ENCODE measurements around the gene NFATC2.

DNA sequence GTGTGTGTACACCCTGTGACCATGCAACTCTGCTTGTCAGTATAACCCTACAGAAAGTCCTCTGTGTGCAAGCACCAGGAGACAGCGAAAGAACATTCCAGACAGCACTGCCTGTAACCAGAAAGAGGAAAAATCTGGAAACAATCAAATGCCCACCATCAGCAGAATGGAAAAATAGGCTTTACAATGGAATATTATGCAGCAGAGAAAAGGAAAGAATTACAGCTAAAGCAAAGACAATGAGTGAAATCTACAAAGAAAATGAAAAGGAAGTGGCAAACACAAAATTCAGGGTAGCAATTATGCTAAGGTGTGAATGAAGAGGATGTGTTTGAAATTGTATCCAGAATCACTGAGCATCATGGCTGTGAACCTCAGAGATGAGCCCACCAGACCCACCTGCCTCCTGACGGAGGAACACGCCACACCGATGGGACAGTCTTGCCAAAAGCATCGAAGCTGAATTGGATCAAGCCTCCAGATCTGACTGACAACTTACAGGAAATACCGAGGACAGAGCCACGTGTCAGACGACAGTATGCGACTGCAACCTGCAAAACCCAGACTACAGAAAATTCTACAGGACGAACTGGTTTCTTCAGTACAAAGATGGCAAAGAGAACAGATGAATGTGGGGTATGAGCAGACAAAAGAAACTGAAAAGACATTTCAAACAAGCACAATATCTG lies 133.2 kb downstream of the NFATC2 start:
- TF ChIP-seq ZNF274 (IDR thresholded peaks at IDR 0.05; ENCODE audit: low read depth, low read length) (no peak), YY1 (IDR thresholded peaks at IDR 0.05; ENCODE audit: insufficient read depth, insufficient read length) (no peak), SUZ12 (IDR thresholded peaks at IDR 0.05; ENCODE audit: extremely low read depth, insufficient read depth, insufficient read length) (no peak)

All from NT2/D1 (cell line).